ENCODE measurements around the gene SYT9. TPM values are rescaled to one million over a fixed set of nuclear protein-coding genes. Genes with fewer than 3 reads are reported as not detected.

The SYT9 gene
- total and polyA plus RNA-seq, 2 donors (not counting 1 experiment from before 2014, with no cell fraction given), result not detected

GRCh38 chr11:7422544-7423331 lies 171.0 kb downstream of the SYT9 start:
- Mint-ChIP-seq H3K4me1 (peaks cover 3% of the 10 kb centered on the region), H3K27ac (no peak overlapping the region), H3K9me3 (ENCODE audit: insufficient read depth) (no peaks in the 10 kb centered on the region), H3K27me3 (no peaks in the 10 kb centered on the region), H3K4me3 (no peak overlapping the region)
- CTCF ChIA-PET, result interaction anchor here (1.2 to 2.2 kb wide), 2 partner anchors 20 to 243 kb away, joined by 3 to 5 read pairs; no protein-coding TSS in a partner anchor
- Histone ChIP-seq H3K4me3 (ENCODE audit: control extremely low read depth in 1 of 5, extremely low read depth in 1 of 5, insufficient read depth in 1 of 5, low read depth in 2 of 5, low read length in 4 of 5) (no peak overlapping the region), H3K27me3 (replicated peaks in 1 of 4; ENCODE audit: control extremely low read depth in 1 of 4, control insufficient read depth in 3 of 4, insufficient read depth in 4 of 4, low read length in 3 of 4) (no peaks in the 10 kb centered on the region), H3K79me2 (ENCODE audit: control insufficient read depth, insufficient read depth, low read length) (no peaks in the 10 kb centered on the region), H3K4me2 (replicated peaks; ENCODE audit: low read depth, low read length, poor library complexity, severe bottlenecking) (no peak overlapping the region), H3K36me3 (replicated peaks in 1 of 2; ENCODE audit: control extremely low read depth in 1 of 2, control insufficient read depth in 1 of 2, extremely low read depth in 1 of 2, insufficient read depth in 2 of 2, low read length in 1 of 2) (no peaks in the 10 kb centered on the region), H3K27ac (ENCODE audit: low read length in 2 of 2) (no peak overlapping the region), H3K9ac (ENCODE audit: low read length) (no peak overlapping the region), H4K20me1 (ENCODE audit: control insufficient read depth, insufficient read depth, low read length, poor library complexity, severe bottlenecking) (no peaks in the 10 kb centered on the region), H3K9me3 (ENCODE audit: control extremely low read depth in 1 of 3, control insufficient read depth in 2 of 3, insufficient read depth in 1 of 3, low read length in 2 of 3) (no peaks in the 10 kb centered on the region), H2AFZ (ENCODE audit: insufficient read depth, low read depth, low read length, poor library complexity, severe bottlenecking) (no peak overlapping the region), H3K4me1 (ENCODE audit: control insufficient read depth in 2 of 2, insufficient read depth in 2 of 2, low read length in 2 of 2) (no peaks in the 10 kb centered on the region)
- WGBS (ENCODE audit: insufficient coverage), result 21% methylated on average over 3 of the region's 5 CpGs
- no peak for DNase-seq
- POLR2A ChIA-PET, result no interaction called here
- ATAC-seq (ENCODE audit: low read depth), result no peak
- TF ChIP-seq CTCF (IDR thresholded peaks at IDR 0.05) (no peak), EZH2 (IDR thresholded peaks at IDR 0.05; ENCODE audit: borderline replicate concordance, insufficient read depth, low read depth, low read length, poor library complexity, severe bottlenecking) (no peak)
- intact Hi-C loops (cut with micrococcal nuclease), result no loop called here

GRCh38 chr11:7423946-7424345 lies 172.2 kb downstream of the SYT9 start:
- no peak overlapping the region for H3K9ac ChIP-seq (ENCODE audit: low read length)
- no peak overlapping the region for H3K4me2 ChIP-seq (replicated peaks; ENCODE audit: low read depth, low read length, poor library complexity, severe bottlenecking)
- H3K36me3 ChIP-seq (replicated peaks in 1 of 2; ENCODE audit: control extremely low read depth in 1 of 2, control insufficient read depth in 1 of 2, extremely low read depth in 1 of 2, insufficient read depth in 2 of 2, low read length in 1 of 2), result no peaks in the 10 kb centered on the region
- Mint-ChIP-seq H3K27ac (no peak overlapping the region), H3K4me1 (peaks cover 3% of the 10 kb centered on the region), H3K27me3 (no peaks in the 10 kb centered on the region), H3K4me3 (no peak overlapping the region), H3K9me3 (ENCODE audit: insufficient read depth) (no peaks in the 10 kb centered on the region)
- H4K20me1 ChIP-seq (ENCODE audit: control insufficient read depth, insufficient read depth, low read length, poor library complexity, severe bottlenecking), result no peaks in the 10 kb centered on the region
- no peaks in the 10 kb centered on the region for H3K9me3 ChIP-seq (ENCODE audit: control extremely low read depth in 1 of 3, control insufficient read depth in 2 of 3, insufficient read depth in 1 of 3, low read length in 2 of 3)
- ChIA-PET POLR2A (no interaction called here), CTCF (interaction anchor here (1.2 to 2.2 kb wide), 2 partner anchors 19 to 242 kb away, joined by 3 to 5 read pairs; no protein-coding TSS in a partner anchor)
- no peaks in the 10 kb centered on the region for H3K27me3 ChIP-seq (replicated peaks in 1 of 4; ENCODE audit: control extremely low read depth in 1 of 4, control insufficient read depth in 3 of 4, insufficient read depth in 4 of 4, low read length in 3 of 4)
- 93% methylated on average over 3 of the region's 3 CpGs for WGBS (ENCODE audit: insufficient coverage)
- H3K79me2 ChIP-seq (ENCODE audit: control insufficient read depth, insufficient read depth, low read length), result no peaks in the 10 kb centered on the region
- no peak overlapping the region for H3K27ac ChIP-seq (ENCODE audit: low read length in 2 of 2)
- no peak overlapping the region for H3K4me3 ChIP-seq (ENCODE audit: control extremely low read depth in 1 of 5, extremely low read depth in 1 of 5, insufficient read depth in 1 of 5, low read depth in 2 of 5, low read length in 4 of 5)
- intact Hi-C loops (cut with micrococcal nuclease), result no loop called here
- TF ChIP-seq CTCF (IDR thresholded peaks at IDR 0.05) (no peak), EZH2 (IDR thresholded peaks at IDR 0.05; ENCODE audit: borderline replicate concordance, insufficient read depth, low read depth, low read length, poor library complexity, severe bottlenecking) (no peak)
- no peak for ATAC-seq (ENCODE audit: low read depth)
- no peak overlapping the region for H2AFZ ChIP-seq (ENCODE audit: insufficient read depth, low read depth, low read length, poor library complexity, severe bottlenecking)
- no peak for DNase-seq
- H3K4me1 ChIP-seq (ENCODE audit: control insufficient read depth in 2 of 2, insufficient read depth in 2 of 2, low read length in 2 of 2), result no peaks in the 10 kb centered on the region

All from B cell (primary cell).